Muscle of leg (tissue), 11 donors: ENCODE measurements around the gene SYNGR2. TPM values are rescaled to one million over a fixed set of nuclear protein-coding genes. Genes with fewer than 3 reads are reported as not detected.

Experiments
- DNase-seq: peaks from one replicate; pipeline ENCODE4 v3.0.0; 2013
- H3K27ac ChIP-seq: one replicate; pipeline ENCODE4 v1.5.1; 2013; ENCODE audit warnings: mild to moderate bottlenecking, low read length, control low read depth
- H3K27me3 ChIP-seq: one replicate; pipeline ENCODE4 v1.6.1; 2013; ENCODE audit warnings: low read length; ENCODE audit not compliant: control insufficient read depth, insufficient read depth
- H3K36me3 ChIP-seq: one replicate; pipeline ENCODE4 v1.6.1; 2013; ENCODE audit warnings: low read length; ENCODE audit not compliant: control insufficient read depth, insufficient read depth
- H3K4me1 ChIP-seq: one replicate; pipeline ENCODE4 v1.6.1; 2013; ENCODE audit warnings: low read length; ENCODE audit not compliant: control insufficient read depth, insufficient read depth
- H3K4me3 ChIP-seq: one replicate; pipeline ENCODE4 v1.5.1; 2013; ENCODE audit warnings: low read length, control low read depth
- H3K9me3 ChIP-seq: replicated peaks from 2 replicates; pipeline ENCODE4 v1.6.1; 2013; ENCODE audit warnings: low read depth, low read length; ENCODE audit not compliant: control insufficient read depth
- WGBS: methylation state at CpG from one replicate; pipeline ENCODE4 v1.1.5; 2013; ENCODE audit warnings: missing lambda C conversion rate; ENCODE audit not compliant: insufficient coverage; 5-methylcytosine and 5-hydroxymethylcytosine counted together
- polyA plus RNA-seq, 8 donors: library from polyadenylated mRNA; unstranded; fragments of 120-200 nt; gene quantifications; one replicate each; pipeline versions ENCODE4 v1.2.1 to v1.2.3, GENCODE V29; 2013; ENCODE audit warnings: inconsistent platforms in 1 of 8, low replicate concordance in 1 of 8; ENCODE audit not compliant: insufficient read length in 8 of 8, insufficient read depth in 1 of 8
- total RNA-seq: library from RNA; stranded (reverse); fragments of 120-200 nt; gene quantifications from one replicate; pipeline ENCODE4 v1.2.4, GENCODE V29; 2013

SYNGR2 gene
- total and polyA plus RNA-seq, 9 donors, result 31.4 to 103 (median 86.3) TPM

DNA sequence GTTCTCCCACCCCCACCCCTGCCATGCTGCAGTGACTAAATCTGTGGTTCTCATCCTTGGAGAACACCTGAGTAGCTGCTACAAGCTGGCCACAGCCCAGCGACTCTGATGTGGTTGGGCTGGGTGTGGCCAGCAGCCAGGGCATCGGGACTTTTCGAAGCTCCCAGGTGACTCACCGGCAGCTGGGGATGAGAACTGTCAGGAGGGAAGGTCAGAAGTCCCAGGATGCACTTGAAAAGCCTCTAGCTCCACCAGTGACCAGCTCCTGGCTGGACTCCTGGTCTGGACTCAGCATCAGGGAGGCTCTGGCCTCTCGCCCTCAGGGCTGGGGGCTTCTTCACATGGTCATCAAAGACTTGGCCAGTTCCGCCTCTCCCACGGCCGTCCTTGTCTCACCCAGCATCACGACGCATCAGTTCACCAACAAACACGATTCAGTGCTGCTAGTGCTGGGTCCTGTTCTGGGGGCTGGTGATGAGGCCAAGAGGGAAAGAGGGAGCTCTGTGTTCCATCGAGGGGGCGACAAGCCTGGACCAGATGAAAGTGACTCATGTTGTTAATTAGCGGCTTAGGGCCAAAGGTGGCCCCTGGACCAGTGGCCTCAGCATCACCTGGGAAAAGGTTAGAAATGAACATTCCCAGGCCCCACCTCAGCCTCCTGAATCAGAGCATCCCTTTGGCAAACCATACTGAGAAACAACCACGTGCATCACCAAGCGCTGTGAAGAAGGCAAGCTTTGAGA, 26.1 kb upstream of the SYNGR2 start:
- no peak for DNase-seq
- no peaks in the 10 kb centered on the region for H3K9me3 ChIP-seq
- no peaks in the 10 kb centered on the region for H3K36me3 ChIP-seq
- 43% methylated on average over 6 of the region's 16 CpGs for WGBS
- no peaks in the 10 kb centered on the region for H3K27me3 ChIP-seq
- no peak overlapping the region for H3K4me3 ChIP-seq
- H3K27ac ChIP-seq, result no peak overlapping the region
- H3K4me1 ChIP-seq, result peaks cover 57% of the 10 kb centered on the region

DNA sequence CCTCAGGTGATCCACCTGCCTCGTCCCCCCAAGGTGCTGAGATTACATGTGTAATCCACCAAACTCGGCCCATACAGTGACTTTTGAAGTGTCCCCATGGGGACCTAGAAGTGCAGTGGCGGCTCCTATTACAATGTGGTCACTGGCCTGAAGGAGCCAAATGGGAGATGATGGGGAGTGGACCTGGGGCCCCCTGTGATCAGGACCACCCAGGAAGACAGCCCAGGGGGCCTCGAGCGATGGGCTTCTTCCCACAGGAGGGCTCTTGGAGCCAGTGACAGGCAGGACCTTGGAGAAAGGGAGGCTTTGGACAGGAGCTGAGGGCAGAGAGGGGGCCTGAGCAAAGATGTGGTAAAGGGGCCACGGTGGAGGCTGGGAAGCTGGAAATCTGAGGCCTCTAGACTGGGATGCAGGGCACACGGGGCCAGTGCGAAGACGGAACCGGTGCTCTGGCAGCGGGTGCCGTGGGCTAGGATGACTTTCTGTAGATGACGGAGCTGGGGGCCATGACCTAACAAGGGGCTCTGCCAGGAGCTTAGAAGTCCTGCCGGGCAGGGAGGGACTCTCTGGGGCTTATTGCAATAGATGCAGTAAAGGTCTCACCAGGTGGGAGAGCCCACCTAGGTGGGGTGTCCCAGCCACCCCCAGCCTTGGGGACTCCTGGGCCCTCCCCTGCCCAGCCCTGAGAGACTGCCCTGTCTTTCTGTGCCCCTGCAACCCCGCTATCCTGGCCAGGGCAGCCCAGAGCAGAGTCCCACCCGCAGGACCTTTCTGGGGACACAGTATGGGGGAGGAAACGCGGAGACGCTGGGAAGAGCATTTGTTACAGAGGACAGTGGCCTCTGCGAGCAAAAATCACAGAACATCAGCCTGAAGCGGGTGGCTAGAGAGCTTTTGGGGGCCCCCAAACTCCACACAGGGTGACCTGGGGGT, 24.9 kb upstream of the SYNGR2 start:
- WGBS, result 79% methylated on average over 16 of the region's 21 CpGs
- Histone ChIP-seq H3K36me3 (no peaks in the 10 kb centered on the region), H3K27me3 (no peaks in the 10 kb centered on the region), H3K27ac (peak overlapping the region; percentile 50), H3K9me3 (no peaks in the 10 kb centered on the region), H3K4me3 (no peak overlapping the region), H3K4me1 (peaks cover 60% of the 10 kb centered on the region)
- no peak for DNase-seq

DNA sequence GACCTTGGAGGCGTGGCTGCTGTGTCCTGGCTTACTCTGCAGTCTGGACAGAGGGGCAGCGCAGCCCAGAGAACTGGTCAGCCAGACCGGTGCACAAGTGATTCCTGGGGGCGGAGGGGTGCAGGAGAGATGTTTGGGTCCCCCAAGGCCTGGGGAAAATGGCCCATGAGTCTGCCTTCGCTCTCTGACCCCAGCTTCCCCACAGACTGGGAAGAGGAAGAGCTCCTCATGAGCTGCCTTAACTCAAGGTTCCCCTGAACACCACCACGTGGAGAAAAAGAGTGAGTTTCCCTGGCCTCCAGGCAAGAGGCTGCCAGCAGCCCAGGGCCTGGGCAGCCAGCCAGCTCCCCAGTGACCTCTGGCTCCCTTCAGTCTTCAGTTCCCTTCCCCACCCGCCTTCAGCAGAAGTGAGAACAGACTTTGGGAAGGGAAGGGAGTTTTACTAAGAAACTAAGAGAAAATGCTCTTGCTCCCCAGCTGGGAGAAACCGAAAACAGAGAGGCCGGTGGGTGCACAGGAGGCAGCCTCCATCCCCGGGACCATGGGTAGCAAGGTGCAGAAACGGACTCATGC, 24.1 kb upstream of the SYNGR2 start:
- H3K4me3 ChIP-seq, result no peak overlapping the region
- peak overlapping the region; percentile 50 for H3K27ac ChIP-seq
- 40% methylated on average over 9 of the region's 11 CpGs for WGBS
- peaks cover 64% of the 10 kb centered on the region for H3K4me1 ChIP-seq
- no peaks in the 10 kb centered on the region for H3K36me3 ChIP-seq
- no peaks in the 10 kb centered on the region for H3K9me3 ChIP-seq
- peak; percentile 95 for DNase-seq
- no peaks in the 10 kb centered on the region for H3K27me3 ChIP-seq

DNA sequence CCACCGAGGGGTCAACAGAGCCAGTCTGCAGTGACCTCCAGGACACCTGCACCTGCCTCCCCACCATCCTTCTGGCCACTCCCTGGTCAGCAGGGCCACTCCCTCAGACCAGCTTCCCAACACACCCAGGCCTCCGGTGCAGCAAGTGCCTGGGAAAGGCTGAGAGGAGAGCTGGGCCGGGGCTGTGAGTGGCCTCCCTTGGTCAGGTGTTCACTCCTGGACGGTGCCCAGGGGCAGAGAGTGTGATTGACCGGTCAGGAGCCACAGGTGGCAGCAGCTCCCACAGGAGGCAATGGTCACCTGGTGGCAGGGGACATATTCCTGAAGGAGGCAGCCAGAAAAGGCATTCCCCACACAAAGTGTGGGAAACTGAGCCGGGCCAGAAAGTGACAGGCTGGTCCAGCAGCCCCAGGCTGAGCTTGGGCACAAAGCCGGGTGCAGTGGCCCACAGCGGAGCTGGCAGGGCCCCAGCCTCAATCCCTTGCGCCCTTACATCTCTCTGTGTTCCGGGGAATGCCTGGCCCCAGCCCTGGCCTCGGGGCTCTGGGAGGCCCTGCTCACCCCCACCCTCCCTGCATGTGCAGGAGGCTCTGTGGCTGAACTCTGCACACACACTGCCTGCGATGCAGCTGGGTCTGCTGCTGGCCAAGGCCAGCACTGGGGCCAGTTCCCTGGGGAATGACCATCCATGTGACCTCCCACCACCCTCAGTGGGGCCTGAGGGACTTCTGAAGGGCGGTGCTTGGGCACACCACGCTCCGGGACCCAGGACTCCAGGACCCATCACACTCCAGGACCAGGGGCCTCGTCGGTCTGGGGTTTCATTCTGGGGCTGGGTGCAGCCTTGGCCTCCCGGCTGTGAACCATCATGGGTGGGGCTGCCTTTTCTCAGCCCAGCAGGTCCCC, 23.4 kb upstream of the SYNGR2 start:
- Histone ChIP-seq H3K27me3 (no peaks in the 10 kb centered on the region), H3K9me3 (no peaks in the 10 kb centered on the region), H3K4me3 (no peak overlapping the region), H3K27ac (peak overlapping the region; percentile 72), H3K36me3 (no peaks in the 10 kb centered on the region), H3K4me1 (peaks cover 64% of the 10 kb centered on the region)
- 42% methylated on average over 17 of the region's 18 CpGs for WGBS
- peak; percentile 86 for DNase-seq

DNA sequence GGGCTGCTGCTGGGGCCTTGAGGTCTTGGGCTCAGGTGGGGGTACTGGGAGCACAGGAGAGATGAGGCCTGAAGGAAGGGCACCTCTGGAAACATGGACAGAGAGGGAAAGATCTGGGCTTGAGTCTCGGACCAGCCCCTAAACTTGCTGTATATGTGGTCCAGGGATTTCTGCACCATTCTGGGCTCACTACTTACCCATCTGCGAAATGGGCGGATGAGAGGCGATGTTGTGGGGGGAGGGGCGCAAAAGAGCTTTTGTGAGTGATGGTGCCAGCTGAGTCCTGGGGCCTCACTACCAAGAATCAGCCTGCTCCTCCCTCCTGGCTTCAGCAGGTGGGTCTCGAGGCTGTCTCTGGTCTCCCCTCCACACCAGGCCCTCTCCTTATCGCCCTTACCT, 21.9 kb upstream of the SYNGR2 start:
- H3K4me1 ChIP-seq, result peaks cover 57% of the 10 kb centered on the region
- H3K4me3 ChIP-seq, result no peak overlapping the region
- no peaks in the 10 kb centered on the region for H3K36me3 ChIP-seq
- no peaks in the 10 kb centered on the region for H3K27me3 ChIP-seq
- H3K9me3 ChIP-seq, result no peaks in the 10 kb centered on the region
- no peak for DNase-seq
- no peak overlapping the region for H3K27ac ChIP-seq
- 100% methylated on average over 1 of the region's 7 CpGs for WGBS

DNA sequence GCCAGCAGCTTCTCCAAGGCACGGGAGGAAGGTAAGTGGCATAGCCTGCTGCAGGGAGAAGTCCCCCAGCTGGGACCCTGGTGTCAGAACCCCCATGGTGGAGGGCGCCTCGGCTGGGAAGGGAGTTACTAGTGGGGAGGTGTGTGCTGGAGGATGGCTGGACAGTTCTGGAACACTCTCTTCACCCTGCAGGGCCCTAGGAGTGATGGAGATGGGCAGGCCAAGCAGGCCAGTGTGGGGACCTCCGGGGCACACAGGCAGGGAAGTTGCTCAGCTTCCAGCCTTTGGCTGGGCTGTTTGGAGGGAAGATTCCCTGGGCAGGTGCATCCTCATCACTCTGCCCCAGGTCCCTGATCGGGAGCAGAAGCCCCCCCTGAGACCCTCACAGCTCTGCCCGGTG, 21.5 kb upstream of the SYNGR2 start:
- H3K4me1 ChIP-seq, result peaks cover 57% of the 10 kb centered on the region
- H3K4me3 ChIP-seq, result no peak overlapping the region
- no peaks in the 10 kb centered on the region for H3K36me3 ChIP-seq
- H3K27ac ChIP-seq, result no peak overlapping the region
- DNase-seq, result no peak
- WGBS, result 70% methylated on average over 2 of the region's 6 CpGs
- no peaks in the 10 kb centered on the region for H3K9me3 ChIP-seq
- H3K27me3 ChIP-seq, result no peaks in the 10 kb centered on the region

DNA sequence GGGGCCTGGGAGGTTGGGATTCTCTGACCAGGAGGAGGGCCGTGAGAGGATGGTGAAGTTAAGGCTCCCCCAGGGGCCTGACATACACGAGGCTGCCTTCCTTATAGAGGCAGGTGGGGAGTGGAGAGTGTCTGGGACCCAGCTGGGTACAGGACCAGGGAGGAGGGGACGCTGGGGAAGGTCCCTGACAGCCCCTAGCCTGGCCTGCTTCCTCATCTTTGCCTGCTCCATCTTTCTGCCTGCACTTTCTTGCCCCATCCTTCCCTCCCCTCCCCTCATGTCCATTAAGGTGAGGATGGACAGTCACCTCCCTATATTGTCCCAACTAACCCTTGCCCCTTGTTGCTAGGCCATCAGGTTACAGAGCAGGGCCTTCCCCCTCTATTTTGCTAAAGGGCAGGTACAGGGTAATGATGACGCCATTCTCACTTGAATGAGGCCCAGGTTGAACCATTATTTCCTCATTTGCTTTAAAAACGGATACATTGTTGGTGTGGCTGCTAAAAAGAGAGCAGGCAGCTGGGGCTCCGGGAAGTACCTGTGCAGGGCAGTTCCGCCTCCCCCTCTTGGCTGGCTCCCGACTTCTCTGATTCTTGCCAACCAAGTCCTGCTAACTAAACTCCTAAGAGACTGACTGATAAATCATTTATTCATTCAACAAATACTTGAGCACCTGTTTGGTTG, 20.9 kb upstream of the SYNGR2 start:
- H3K4me1 ChIP-seq, result peaks cover 51% of the 10 kb centered on the region
- no peaks in the 10 kb centered on the region for H3K36me3 ChIP-seq
- H3K27me3 ChIP-seq, result no peaks in the 10 kb centered on the region
- no peak for DNase-seq
- H3K4me3 ChIP-seq, result no peak overlapping the region
- WGBS, result 68% methylated on average over 6 of the region's 8 CpGs
- no peaks in the 10 kb centered on the region for H3K9me3 ChIP-seq
- H3K27ac ChIP-seq, result no peak overlapping the region

DNA sequence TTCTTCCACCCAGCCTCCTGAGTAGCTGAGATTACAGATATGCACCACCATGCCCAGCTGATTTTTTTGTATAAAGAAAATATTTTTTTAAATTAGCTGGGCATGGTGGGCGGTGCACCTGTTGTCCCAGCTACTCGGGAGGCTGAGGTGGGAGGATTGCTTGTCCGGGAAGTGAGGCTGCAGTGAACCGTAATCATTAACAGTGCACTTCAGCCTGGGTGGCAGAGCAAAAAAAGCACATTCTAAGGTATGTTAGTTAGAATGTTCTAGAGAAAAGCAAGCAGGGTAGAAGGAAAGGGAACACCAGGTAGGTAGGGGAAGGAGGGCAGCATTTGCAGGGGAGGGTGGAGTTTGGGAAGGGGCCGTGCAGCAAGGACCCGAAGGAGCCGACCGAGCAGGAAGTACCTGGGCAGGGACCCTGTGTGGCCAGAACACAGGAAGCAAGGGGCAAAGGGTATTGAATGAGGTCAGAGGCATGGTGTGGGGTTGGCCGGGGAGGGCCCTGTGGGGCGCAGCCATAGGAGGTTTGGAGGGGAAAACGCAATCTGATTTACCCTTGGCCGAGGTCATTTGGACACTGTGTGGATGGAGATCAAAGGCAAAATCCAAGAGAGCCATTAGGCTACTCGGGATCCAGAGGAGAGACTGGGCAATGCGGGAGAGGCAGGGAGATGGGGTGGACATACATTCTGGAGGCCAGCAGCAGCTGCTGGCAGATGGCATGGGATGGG, 19.9 kb upstream of the SYNGR2 start:
- Histone ChIP-seq H3K4me3 (no peak overlapping the region), H3K27ac (no peak overlapping the region), H3K27me3 (no peaks in the 10 kb centered on the region), H3K36me3 (no peaks in the 10 kb centered on the region), H3K9me3 (no peaks in the 10 kb centered on the region), H3K4me1 (peaks cover 45% of the 10 kb centered on the region)
- WGBS, result 51% methylated on average over 14 of the region's 14 CpGs
- no peak for DNase-seq

DNA sequence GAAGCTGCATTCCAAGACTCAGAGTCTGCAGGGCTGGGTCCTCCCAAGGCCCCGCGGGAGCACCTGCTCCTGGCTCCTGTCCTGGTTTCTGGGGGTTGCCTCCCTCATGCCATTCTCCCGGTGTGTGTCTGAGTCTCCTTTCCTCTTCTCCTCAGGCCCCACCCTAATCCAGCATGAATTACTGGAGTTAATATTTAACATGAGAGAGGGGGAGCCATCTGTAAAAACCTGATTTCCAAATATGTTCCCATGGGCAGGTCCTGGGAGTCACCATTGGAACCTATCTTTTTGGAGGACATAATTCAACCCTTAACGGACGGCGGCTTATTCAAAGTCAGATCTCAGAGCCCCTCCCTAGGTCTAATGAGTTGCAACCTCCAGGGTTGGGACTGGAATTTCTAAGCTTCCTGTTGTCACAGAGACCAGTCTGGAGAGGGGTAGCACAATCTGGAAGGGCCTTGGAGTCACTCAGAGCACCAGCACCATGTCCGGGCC, 16.8 kb upstream of the SYNGR2 start:
- Histone ChIP-seq H3K36me3 (no peaks in the 10 kb centered on the region), H3K27ac (no peak overlapping the region), H3K27me3 (no peaks in the 10 kb centered on the region), H3K9me3 (no peaks in the 10 kb centered on the region), H3K4me3 (no peak overlapping the region), H3K4me1 (peaks cover 17% of the 10 kb centered on the region)
- 64% methylated on average over 4 of the region's 7 CpGs for WGBS
- DNase-seq, result no peak
